Measurements from ENCODE around the gene USP7.

The USP7 gene

DNA sequence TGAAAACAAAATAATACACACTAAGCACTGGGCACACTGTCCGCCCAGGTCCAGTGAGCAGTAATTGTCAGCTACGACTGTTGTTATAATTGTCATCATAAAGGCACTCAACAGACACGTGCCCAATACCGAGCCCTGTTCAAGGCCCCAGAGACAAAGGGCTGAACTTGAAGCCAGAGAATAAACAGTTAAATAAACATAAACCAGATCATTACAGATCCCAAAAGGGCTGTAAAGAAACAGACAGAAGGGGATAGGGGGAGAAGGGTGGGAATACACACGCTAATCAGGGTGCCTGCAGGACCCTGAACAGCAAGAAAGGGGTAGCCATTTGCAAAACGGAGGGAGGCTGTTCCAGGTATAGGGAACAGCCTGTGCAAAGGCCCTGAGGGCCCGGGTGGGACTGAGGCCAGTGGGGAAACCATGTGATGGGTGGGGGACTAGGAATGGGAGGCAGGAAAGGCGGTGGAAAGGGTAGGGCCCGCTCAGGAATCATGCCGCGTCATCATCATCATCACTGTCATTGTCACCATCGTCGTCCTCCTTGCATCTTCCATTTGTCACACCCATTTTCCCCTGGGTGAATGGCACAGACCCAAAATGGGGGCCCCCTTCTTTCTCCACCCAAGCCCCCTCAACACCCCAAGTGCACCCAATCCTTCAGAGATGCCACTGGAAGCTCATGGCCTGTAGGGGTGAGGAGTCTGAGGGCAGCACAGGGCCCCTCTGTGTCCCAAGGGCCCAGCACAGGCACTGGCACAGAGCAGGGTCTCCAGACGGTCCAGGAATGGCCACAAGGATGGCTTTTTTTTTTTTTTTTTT lies 101.2 kb downstream of the USP7 start:
- Mint-ChIP-seq H3K4me1 (peaks cover 48 to 76% of the 10 kb centered on the region in 2 donors), H3K9me3 (no peaks in the 10 kb centered on the region), H3K27me3 (no peaks in the 10 kb centered on the region), H3K27ac (peak overlapping the region; percentile 57), H3K36me3 (peaks cover 29 to 50% of the 10 kb centered on the region in 2 donors), H3K4me3 (peak overlapping the region in 1 of 2 donors; percentile 21)
- DNase-seq (no peak), ATAC-seq (replicated peaks) (no peak)

DNA sequence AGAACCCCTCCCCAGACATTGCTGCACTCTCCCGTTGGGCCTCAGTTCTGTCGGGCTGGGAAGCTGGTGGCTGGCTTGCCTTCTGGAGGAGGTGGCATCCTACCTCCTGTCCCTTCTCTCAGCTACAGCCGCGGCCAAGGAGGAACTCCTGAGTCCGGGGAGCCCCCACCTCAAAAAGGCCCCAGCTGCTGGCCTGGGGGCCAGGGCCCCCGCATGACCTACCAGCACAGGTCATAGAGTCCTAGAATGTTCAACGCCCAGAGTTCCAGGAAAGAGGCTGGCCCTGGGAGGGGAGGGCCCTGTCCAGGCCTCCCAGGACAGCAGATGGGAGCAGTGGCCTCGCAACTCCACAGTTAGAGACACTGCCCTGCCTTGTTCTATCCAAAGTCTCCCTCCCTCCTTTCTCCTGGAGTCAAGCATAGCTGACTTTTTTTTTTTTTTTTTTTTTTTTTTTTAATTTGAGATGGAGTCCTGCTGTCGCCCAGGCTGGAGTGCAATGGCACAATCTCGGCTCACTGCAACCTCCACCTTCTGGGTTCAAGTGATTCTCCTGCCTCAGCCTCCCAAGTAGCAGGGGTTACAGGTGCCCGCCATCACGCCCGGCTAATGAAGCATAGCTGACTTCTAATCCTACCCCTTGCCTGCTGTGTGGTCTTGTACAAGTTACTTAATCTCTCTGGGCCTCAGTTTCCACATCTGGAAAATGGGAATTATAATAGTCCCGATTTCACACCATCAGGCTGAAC lies 102.0 kb downstream of the USP7 start:
- Mint-ChIP-seq H3K9me3 (no peaks in the 10 kb centered on the region), H3K27me3 (no peaks in the 10 kb centered on the region), H3K4me3 (no peak overlapping the region), H3K36me3 (peaks cover 29 to 47% of the 10 kb centered on the region in 2 donors), H3K27ac (peak overlapping the region; percentile 69), H3K4me1 (peaks cover 44 to 71% of the 10 kb centered on the region in 2 donors)
- DNase-seq (no peak), ATAC-seq (replicated peaks) (no peak)

DNA sequence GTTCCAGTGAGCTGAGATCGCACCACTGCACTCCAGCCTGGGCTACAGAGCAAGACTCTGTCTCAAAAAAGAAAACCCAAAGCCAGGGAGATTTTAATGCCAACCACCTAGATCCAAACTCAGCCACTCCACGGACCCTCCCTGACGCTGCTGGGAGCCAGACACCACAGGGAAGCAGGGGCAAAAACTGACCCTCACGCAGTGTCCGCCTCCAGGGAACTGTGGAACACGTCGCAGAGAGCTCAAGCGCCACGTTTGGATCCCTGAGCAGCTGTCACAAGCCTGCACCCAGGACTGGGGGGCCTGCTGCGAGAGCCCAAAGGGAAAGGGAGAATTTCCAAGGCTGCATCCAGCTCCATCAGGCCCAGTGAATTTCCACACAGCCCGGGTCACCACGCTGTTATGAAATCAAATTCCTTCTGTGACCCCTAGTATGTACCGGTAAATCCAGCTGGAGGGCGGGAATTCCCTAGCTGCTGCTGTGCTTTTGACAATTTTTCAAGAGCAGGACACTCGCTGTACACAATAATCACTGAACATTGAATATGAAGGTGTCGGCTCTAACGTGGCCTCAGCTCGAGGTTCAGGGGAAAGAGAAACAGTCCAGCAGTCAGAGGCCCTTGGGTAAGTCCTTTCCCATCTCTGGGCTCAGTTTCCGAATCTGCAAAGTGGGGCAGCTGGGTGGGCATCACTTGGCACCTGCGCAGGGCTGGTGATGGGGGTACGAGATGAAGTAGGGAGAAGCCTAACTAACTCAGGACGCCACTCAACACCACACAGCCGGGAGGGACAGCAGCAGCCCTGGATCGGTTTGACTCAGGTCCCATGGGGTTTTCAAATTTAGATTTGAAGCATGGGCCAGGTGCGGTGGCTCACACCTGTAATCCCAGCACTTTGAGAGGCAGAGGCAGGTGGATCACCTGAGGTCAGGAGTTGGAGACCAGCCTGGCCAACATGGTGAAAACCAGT lies 103.5 kb downstream of the USP7 start:
- Mint-ChIP-seq H3K4me1 (peaks cover 46 to 69% of the 10 kb centered on the region in 2 donors), H3K27ac (peak overlapping the region; percentile 77), H3K4me3 (peak overlapping the region in 1 of 2 donors; percentile 18), H3K36me3 (peaks cover 41 to 56% of the 10 kb centered on the region in 2 donors), H3K27me3 (no peaks in the 10 kb centered on the region), H3K9me3 (no peaks in the 10 kb centered on the region)
- DNase-seq (no peak), ATAC-seq (replicated peaks) (peak in 1 of 2 donors; percentile 41)

DNA sequence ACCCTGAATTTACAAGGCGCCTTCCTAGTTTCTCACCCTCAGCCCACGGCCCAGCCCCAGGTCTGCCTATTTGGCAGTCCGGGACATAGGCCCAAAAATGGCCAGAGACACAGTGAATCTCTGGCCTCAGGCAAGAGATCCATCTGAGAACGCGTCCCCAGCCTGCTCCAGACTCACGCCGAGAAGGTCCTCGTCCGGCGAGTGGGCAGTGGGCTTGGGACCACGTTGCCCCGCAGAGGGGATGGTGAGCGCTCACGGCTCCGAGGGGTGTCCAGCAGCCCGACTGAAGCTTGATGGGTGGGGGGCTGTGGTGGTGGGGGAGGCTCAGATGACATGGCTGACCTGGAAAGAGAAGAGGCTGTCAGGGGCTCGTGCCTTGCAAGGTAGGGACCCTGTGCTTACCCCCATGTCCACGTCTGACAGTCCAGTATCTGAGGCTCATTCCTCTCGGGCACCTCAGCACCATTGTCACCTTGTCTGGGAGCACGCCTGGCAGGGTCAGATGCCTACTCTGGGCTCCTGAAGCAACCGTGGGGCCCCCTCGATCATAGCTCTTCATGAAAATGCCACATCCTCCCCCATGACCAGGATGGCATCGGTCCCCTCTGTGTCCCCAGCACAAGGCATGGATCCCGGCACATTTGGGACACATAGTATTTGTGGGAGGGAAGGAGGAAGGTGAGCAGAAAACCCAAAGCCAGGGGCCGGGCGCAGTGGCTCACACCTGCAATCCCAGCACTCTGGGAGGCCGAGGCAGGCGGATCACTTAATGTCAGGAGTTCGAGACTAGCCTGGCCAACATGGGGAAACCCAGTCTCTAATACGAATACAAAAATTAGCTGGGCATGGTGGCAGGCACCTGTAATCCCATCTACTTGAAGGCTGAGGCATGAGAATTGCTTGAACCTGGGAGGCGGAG lies 104.5 kb downstream of the USP7 start:
- Mint-ChIP-seq H3K27me3 (no peaks in the 10 kb centered on the region), H3K36me3 (peaks cover 47 to 59% of the 10 kb centered on the region in 2 donors), H3K4me3 (peak overlapping the region; percentile 16 to 18), H3K27ac (peak overlapping the region; percentile 69), H3K4me1 (peaks cover 42 to 65% of the 10 kb centered on the region in 2 donors), H3K9me3 (no peaks in the 10 kb centered on the region)
- DNase-seq = no peak
- ATAC-seq (replicated peaks) = no peak

DNA sequence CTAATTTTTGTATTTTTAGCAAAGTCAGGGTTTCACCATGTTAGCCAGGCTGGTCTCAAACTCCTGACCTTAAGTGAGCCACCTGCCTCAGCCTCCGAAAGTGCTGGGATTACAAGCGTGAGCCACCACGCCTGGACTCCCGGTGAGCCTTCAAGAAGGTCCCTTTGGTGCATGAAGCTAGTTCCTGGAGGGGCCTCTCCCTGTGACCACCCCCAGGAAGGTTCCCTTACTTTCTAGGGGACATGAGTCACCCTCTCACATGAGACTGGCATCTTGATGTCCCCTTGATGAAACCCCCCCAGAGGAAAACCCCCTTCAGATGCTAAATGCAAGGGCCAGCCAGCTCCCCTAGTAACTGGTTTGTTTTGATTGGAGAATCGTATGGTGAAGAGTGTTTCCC lies 107.7 kb downstream of the USP7 start:
- DNase-seq (no peak), ATAC-seq (replicated peaks) (no peak)
- Mint-ChIP-seq H3K27me3 (no peaks in the 10 kb centered on the region), H3K9me3 (no peaks in the 10 kb centered on the region), H3K27ac (peak overlapping the region; percentile 81), H3K4me3 (no peak overlapping the region), H3K36me3 (peaks cover 42 to 63% of the 10 kb centered on the region in 2 donors), H3K4me1 (peaks cover 30 to 35% of the 10 kb centered on the region in 2 donors)

DNA sequence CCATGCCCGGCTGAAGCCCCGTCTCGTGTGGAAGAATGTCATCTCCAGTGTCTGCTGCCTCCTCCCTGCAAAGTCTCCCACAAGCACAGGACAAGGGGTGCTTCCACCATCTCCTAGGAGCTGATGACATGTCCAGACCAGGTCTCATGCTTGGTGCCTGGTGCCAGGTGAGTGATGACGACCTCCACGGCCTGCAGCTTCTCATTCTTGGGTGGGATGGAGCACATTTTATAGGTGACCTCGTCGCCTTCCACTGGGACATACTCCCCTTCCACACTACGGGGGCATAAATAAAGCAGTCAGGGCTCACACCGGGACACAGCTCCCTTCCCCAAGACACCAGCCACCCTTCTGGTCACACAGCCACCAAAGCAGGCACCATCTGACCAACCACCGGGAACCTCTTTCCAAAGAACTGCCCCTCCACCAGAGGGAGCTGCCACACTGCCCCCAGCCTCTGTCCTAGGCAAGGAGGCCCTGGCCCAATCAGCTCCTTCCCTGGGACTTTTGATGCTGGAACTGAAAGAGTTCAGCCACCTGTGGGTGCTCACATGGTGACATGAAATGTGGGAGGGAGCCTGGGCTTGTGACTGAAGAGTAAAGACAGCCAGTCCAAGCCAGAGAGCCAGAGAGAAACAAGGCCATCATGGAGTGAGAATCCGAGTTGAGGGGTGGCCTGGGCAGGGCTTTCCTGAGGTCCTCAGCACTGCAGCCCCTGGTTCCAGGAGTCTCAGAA lies 108.5 kb downstream of the USP7 start:
- DNase-seq (no peak), ATAC-seq (replicated peaks) (peak in 1 of 2 donors; percentile 17)
- no peaks in the 10 kb centered on the region for H3K27me3 Mint-ChIP-seq
- H3K9me3 Mint-ChIP-seq = no peaks in the 10 kb centered on the region
- peaks cover 45 to 70% of the 10 kb centered on the region in 2 donors for H3K36me3 Mint-ChIP-seq
- H3K4me1 Mint-ChIP-seq = peaks cover 31 to 39% of the 10 kb centered on the region in 2 donors
- peak overlapping the region; percentile 81 for H3K27ac Mint-ChIP-seq
- H3K4me3 Mint-ChIP-seq = no peak overlapping the region

DNA sequence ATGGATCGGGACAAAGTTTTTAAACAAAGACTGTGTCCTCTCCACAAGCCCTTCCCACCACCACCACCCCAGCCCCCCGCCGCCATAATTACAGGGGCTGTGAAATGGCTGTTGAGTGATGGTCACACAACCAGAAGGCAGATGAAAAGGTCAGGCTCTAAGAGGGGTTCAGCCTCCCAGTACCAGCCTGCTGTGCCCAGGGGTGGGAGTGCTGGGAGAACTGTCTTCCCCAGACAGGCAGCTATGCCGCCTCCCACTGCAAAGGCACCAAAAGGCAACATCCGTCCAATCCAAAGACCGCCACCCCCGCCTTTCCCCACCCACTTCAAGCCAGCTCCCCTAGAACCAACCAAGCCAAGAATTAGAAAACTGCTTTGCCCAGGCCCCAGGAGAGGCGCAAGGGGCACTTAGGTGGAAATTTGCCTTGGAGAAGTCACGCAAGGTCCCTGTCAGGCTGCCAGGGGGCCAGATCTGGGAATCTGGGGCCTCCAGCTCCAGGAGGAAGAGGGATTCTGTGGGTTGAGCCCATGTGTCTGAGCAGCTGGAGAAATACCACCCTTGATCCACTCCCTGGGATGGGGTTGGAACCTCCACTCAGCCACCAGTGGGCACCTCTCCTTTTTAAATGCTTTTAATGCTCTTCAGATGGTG lies 109.3 kb downstream of the USP7 start:
- H3K36me3 Mint-ChIP-seq = peaks cover 45 to 72% of the 10 kb centered on the region in 2 donors
- no peak for ATAC-seq (replicated peaks)
- no peak overlapping the region for H3K4me3 Mint-ChIP-seq
- H3K9me3 Mint-ChIP-seq = no peaks in the 10 kb centered on the region
- no peaks in the 10 kb centered on the region for H3K27me3 Mint-ChIP-seq
- no peak for DNase-seq
- H3K4me1 Mint-ChIP-seq = peaks cover 37 to 40% of the 10 kb centered on the region in 2 donors
- H3K27ac Mint-ChIP-seq = peak overlapping the region; percentile 81

DNA sequence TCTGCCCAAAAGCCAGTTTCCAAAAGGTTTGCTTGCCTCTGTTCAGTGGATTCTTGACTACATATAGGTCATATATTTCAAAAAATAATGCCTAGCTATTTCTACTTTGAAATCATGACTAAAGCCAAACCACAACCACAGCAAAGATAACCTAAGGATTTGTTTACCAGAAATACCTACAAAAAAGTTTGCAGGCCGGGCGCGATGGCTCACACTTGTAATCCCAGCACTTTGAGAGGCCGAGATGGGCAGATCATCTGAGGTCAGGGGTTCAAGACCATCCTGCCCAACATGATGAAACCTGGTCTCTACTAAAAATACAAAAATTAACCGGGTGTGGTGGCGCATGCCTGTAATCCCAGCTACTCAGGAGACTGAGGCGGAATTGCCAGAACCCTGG lies 110.1 kb downstream of the USP7 start:
- no peaks in the 10 kb centered on the region for H3K9me3 Mint-ChIP-seq
- H3K4me3 Mint-ChIP-seq = no peak overlapping the region
- peaks cover 39 to 46% of the 10 kb centered on the region in 2 donors for H3K4me1 Mint-ChIP-seq
- DNase-seq = no peak
- H3K27me3 Mint-ChIP-seq = no peaks in the 10 kb centered on the region
- peaks cover 45 to 68% of the 10 kb centered on the region in 2 donors for H3K36me3 Mint-ChIP-seq
- H3K27ac Mint-ChIP-seq = no peak overlapping the region
- no peak for ATAC-seq (replicated peaks)

DNA sequence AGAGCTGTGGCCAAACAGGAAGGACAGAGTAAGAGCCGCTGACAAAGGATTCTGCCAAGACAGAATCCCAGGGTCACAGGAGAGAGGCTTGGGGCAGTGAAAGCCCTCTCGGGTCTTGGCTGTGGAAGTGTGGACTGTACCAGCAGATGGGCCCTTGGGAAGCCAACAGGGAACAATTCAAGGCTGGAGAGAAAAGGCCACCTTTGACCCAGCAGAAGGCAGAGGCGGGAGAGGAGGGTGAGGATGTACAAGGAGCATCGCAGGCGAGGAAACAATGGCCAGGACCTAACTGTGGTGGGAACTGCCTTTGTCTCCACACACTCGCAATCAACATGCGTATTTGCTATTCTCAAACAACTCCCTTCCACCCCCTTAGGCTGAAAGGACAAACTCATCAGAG lies 110.6 kb downstream of the USP7 start:
- Mint-ChIP-seq H3K27me3 (no peaks in the 10 kb centered on the region), H3K36me3 (peaks cover 43 to 65% of the 10 kb centered on the region in 2 donors), H3K4me3 (peak overlapping the region in 1 of 2 donors; percentile 10), H3K27ac (peak overlapping the region; percentile 75), H3K9me3 (no peaks in the 10 kb centered on the region), H3K4me1 (peaks cover 39 to 45% of the 10 kb centered on the region in 2 donors)
- no peak for ATAC-seq (replicated peaks)
- no peak for DNase-seq

DNA sequence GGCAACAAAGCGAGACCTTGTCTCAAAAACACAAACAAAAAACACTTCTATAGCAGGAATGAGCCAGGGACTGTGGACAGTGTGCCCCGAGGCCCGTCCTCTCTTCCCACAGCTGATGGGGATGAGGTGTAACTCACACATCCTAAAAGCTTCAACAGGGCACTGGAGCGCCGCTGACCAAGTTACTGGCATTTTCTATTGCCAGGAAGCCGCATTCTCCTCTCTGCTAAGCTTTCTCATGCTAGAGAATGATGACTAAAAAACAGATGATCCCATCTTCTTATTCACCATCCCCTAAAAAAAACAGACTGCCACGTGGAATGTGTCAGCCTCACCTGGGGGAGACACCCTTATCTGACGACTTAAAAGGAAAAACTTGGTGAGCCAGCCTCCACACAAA lies 111.2 kb downstream of the USP7 start:
- no peak for DNase-seq
- H3K9me3 Mint-ChIP-seq = no peaks in the 10 kb centered on the region
- H3K4me1 Mint-ChIP-seq = peaks cover 35 to 39% of the 10 kb centered on the region in 2 donors
- peaks cover 39 to 60% of the 10 kb centered on the region in 2 donors for H3K36me3 Mint-ChIP-seq
- peak overlapping the region; percentile 75 for H3K27ac Mint-ChIP-seq
- H3K27me3 Mint-ChIP-seq = no peaks in the 10 kb centered on the region
- peak overlapping the region in 1 of 2 donors; percentile 10 for H3K4me3 Mint-ChIP-seq
- no peak for ATAC-seq (replicated peaks)

DNA sequence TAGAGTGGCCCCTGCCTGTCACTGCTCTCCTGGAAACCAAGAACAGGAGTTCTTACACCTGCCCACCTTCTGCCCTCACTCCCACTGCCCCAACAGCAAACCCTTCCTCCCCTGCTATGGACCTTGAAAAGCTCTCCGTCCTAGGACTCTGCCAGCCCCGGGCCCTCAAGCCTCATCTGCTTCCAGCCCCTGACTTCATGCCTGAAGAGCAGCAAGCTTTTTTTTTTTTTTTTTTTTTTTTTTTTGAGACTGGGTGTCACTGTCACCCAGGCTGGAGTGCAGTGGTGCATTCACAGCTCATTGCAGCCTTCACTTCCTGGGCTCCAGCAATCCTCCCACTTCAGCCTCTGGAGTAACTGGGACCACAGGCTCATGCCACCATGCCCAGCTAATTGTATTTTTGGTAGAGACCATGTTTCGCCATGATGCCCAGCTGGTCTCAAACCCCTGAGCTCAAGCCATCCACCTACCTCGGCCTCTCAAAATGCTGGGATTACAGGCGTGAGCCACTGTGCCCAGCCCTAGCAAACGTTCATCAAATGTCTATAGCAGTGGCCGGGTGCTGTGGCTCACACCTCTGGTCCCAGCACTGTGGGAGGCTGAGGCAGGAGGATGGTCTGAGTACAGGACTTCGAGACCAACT lies 111.8 kb downstream of the USP7 start:
- DNase-seq (no peak), ATAC-seq (replicated peaks) (no peak)
- no peaks in the 10 kb centered on the region for H3K27me3 Mint-ChIP-seq
- H3K4me3 Mint-ChIP-seq = no peak overlapping the region
- peak overlapping the region; percentile 67 for H3K27ac Mint-ChIP-seq
- H3K36me3 Mint-ChIP-seq = peaks cover 39 to 59% of the 10 kb centered on the region in 2 donors
- no peaks in the 10 kb centered on the region for H3K9me3 Mint-ChIP-seq
- H3K4me1 Mint-ChIP-seq = peaks cover 34 to 38% of the 10 kb centered on the region in 2 donors

Data from stimulated activated naive B cell treated with anti-CD40 and anti-IgM and Interleukin-4, amounts not matched to agents 10 μg/mL and 1 μg/mL and 100 μg/mL, for 72 hours (primary cell).